HFFc6 (cell line): ENCODE data around the gene FAM13B. TPM values are rescaled to one million over a fixed set of nuclear protein-coding genes. Genes with fewer than 3 reads are reported as not detected.
"Not testable (repeated sequence)": the region's sequence is repeated elsewhere in the genome, so short reads cannot be mapped to it uniquely, and the experiment has no call there.

Experiments
- DNase-seq: peaks from one replicate; pipeline ENCODE4 v3.0.0-alpha.2; 2018
- H3K27ac Mint-ChIP-seq: 2 replicates; pipeline ENCODE4 v1.8.0; 2020; ENCODE audit warnings: mild to moderate bottlenecking, mixed read lengths
- H3K27me3 Mint-ChIP-seq: 2 replicates; pipeline ENCODE4 v1.8.0; 2021; ENCODE audit warnings: mild to moderate bottlenecking, moderate library complexity, mixed read lengths; ENCODE audit not compliant: insufficient read depth
- H3K36me3 Mint-ChIP-seq: 2 replicates; pipeline ENCODE4 v1.8.0; 2021; ENCODE audit warnings: low read depth, mixed read lengths
- H3K4me1 Mint-ChIP-seq: 2 replicates; pipeline ENCODE4 v1.8.0; 2020; ENCODE audit warnings: low read depth, mixed read lengths
- H3K4me3 Mint-ChIP-seq: 2 replicates; pipeline ENCODE4 v1.8.0; 2020; ENCODE audit warnings: mild to moderate bottlenecking, moderate library complexity, mixed read lengths
- H3K9me3 Mint-ChIP-seq: 2 replicates; pipeline ENCODE4 v1.8.0; 2020; ENCODE audit warnings: mild to moderate bottlenecking, mixed read lengths
- total RNA-seq, 6 experiments: library from RNA; stranded (reverse); fragmentation: NEBNext Ultra II Directional; extraction: Animal tissue kit (Norgen Biotek cat#: 25700); gene quantifications; 2 replicates in 1 of 6; 3 replicates in 5 of 6; pipeline ENCODE4 v1.2.3, GENCODE V29; 2021
- TF ChIP-seq, protein P1 (sequence below): fragments of 200-600 bp; sonication (generic); IDR thresholded peaks from 2 replicates; pipeline ENCODE4 v1.5.0; 2021; ENCODE audit warnings: antibody characterized with exemption, mild to moderate bottlenecking

The FAM13B gene
- total RNA-seq, 6 experiments from 2014 or later: 27.5 to 38.2 (median 31.8) TPM

DNA sequence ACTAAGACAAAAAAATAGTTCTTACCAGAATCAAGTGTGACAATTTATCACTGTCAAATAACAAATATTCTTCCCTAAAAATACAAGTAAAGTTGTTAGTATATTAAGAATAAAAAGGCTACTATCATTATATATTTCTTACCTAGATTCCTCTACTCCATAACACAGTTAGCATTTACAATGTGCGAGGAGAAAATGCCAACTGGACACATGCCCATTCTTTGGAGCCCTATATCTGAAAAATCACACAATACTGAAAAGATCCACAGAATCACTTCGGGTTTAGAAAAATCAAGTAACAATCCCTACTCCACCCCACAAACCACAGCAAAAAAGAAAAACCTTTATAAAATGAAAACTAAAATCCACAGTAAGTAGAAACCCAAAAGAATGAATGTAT, 72.7 kb downstream of the FAM13B start:
- no peak for DNase-seq
- Mint-ChIP-seq H3K4me3 (no peak overlapping the region), H3K4me1 (peaks cover 18% of the 10 kb centered on the region), H3K27ac (no peak overlapping the region), H3K36me3 (peaks cover 19% of the 10 kb centered on the region), H3K27me3 (no peaks in the 10 kb centered on the region; the same call in 1 of the 2 replicates), H3K9me3 (no peaks in the 10 kb centered on the region)
- TF ChIP-seq, protein P1, sequence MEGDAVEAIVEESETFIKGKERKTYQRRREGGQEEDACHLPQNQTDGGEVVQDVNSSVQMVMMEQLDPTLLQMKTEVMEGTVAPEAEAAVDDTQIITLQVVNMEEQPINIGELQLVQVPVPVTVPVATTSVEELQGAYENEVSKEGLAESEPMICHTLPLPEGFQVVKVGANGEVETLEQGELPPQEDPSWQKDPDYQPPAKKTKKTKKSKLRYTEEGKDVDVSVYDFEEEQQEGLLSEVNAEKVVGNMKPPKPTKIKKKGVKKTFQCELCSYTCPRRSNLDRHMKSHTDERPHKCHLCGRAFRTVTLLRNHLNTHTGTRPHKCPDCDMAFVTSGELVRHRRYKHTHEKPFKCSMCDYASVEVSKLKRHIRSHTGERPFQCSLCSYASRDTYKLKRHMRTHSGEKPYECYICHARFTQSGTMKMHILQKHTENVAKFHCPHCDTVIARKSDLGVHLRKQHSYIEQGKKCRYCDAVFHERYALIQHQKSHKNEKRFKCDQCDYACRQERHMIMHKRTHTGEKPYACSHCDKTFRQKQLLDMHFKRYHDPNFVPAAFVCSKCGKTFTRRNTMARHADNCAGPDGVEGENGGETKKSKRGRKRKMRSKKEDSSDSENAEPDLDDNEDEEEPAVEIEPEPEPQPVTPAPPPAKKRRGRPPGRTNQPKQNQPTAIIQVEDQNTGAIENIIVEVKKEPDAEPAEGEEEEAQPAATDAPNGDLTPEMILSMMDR: no peak

DNA sequence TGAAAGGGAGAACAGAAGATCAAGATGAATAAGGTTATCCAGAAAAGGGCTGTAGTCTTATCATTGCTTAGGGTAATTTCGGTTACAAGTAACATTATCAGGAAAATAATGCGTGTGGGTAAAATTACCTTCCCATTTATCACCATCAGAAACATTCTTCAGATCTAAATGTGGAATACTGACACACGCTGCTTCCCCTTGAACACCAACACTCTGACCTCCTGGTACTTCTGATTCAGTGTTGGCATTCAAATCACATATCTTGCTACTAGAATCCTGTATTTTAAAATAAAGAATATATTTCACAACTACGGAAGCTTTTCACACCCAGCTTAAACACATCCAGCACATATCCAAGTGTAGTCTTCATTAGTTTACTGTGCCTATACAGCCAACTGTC, 73.4 kb downstream of the FAM13B start:
- no peak for DNase-seq
- Mint-ChIP-seq H3K27ac (no peak overlapping the region), H3K36me3 (peaks cover 19% of the 10 kb centered on the region), H3K4me1 (peaks cover 22% of the 10 kb centered on the region), H3K27me3 (no peaks in the 10 kb centered on the region; the same call in 1 of the 2 replicates), H3K4me3 (no peak overlapping the region), H3K9me3 (no peaks in the 10 kb centered on the region)
- TF ChIP-seq, protein P1: no peak

DNA sequence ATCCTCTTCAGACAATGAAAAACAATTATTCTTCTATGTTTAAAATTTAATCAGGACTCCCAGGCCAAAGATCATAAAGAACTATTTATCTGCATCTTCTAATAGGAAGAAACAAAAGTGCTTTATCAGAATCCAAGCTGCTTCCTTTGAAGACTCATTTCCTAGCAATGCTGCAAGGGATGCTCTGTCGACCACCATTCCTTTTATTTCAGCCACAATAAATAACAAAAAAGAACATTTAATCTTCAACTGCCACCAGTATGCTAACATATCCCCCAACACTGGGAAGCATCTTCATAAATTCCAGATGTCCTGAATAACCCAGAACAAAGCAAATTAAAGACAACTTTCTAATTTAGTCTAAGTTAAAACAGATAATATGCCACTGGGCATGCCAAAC, 74.9 kb downstream of the FAM13B start:
- TF ChIP-seq, protein P1: no peak
- DNase-seq: no peak
- H3K4me1 Mint-ChIP-seq: peaks cover 38% of the 10 kb centered on the region
- H3K36me3 Mint-ChIP-seq: peaks cover 25% of the 10 kb centered on the region
- no peaks in the 10 kb centered on the region for H3K9me3 Mint-ChIP-seq
- H3K27me3 Mint-ChIP-seq: no peaks in the 10 kb centered on the region; the same call in 1 of the 2 replicates
- H3K4me3 Mint-ChIP-seq: no peak overlapping the region
- H3K27ac Mint-ChIP-seq: no peak overlapping the region

DNA sequence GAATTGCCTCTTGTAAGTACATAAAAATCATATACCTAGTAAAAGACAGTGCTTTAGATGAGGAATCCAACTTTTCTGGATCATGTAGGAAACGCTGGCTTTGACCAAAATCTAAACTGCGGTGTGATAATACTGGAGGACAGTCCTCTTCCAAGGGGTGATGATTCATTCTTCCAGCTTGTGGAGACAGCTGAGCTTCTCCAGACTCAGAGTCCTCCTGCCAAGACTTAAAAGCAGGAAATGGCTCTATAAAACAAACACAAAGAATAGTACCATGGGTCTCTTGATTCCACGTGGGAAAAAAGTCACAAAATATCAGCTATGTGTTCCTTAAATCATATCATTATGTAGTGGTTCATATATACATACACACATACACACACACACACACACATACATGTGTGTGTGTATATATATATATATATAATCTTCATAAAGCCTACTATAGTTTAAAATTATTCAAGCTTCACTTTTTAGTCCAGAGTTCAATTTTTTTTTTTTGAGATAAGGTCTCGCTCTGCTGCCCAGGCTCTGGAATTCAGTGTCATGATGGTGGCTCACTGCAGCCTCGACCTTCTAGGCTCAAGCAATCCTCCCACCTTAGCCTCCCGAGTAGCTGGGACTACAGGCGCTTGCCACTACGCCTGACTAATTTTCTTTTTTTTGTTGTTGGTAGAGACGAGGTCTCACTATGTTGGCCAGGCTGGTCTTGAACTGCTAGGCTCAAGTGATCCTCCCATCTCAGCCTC, 78.6 kb downstream of the FAM13B start:
- DNase-seq: peak; percentile 85
- H3K4me3 Mint-ChIP-seq: peak overlapping the region; percentile 76
- H3K36me3 Mint-ChIP-seq: peaks cover 31% of the 10 kb centered on the region
- no peaks in the 10 kb centered on the region for H3K27me3 Mint-ChIP-seq
- H3K4me1 Mint-ChIP-seq: peaks cover 28% of the 10 kb centered on the region
- H3K27ac Mint-ChIP-seq: peak overlapping the region; percentile 81
- TF ChIP-seq, protein P1: no peak
- H3K9me3 Mint-ChIP-seq: no peaks in the 10 kb centered on the region

DNA sequence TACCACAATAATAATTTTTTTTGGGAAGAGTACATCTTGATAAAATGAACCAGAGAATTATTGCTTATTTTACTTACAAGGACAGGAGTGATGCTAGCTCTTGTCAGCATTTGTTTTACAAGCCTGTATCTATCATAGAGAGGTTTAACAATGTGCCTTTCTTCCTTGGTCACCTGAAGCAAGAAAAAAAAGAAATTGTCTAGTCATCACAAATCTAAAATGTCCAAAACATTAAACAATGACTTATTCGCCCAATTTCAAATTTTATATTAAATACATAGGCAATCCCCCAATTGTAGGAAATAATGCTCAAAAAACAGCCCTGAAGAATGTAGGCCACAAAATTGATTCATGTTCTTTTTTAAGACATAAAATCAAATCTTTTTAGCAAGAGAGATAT, 87.1 kb downstream of the FAM13B start:
- no peak overlapping the region for H3K4me3 Mint-ChIP-seq
- no peaks in the 10 kb centered on the region for H3K9me3 Mint-ChIP-seq
- DNase-seq: no peak
- TF ChIP-seq, protein P1: no peak
- peaks cover 53% of the 10 kb centered on the region for H3K36me3 Mint-ChIP-seq
- H3K4me1 Mint-ChIP-seq: no peaks in the 10 kb centered on the region; the same call in 1 of the 2 replicates
- no peaks in the 10 kb centered on the region for H3K27me3 Mint-ChIP-seq
- H3K27ac Mint-ChIP-seq: no peak overlapping the region

DNA sequence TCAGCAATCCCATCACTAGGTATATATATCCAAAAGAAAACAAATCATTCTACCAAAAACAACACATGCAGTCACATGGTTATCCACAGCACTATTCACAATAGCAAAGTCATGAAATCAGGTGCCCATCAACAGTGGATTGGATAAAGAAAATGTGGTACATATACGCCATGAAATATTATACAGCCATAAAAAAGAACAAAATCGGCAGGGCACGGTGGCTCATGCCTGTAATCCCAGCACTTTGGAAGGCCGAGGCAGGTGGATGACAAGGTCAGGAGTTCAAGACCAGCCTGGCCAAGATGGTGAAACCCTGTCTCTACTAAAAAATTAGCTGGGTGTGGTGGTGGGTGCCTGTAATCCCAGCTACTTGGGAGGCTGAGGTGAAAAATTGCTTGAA, 88.6 kb downstream of the FAM13B start:
- not testable (repeated sequence) for DNase-seq, H3K4me1 Mint-ChIP-seq, H3K27ac Mint-ChIP-seq, H3K9me3 Mint-ChIP-seq, H3K4me3 Mint-ChIP-seq, H3K27me3 Mint-ChIP-seq
- H3K36me3 Mint-ChIP-seq: peaks cover 47% of the 10 kb centered on the region
